ENCODE data around the gene NOB1. TPM values are rescaled to one million over a fixed set of nuclear protein-coding genes. Genes with fewer than 3 reads are reported as not detected.
"Not testable (repeated sequence)": the region's sequence is repeated elsewhere in the genome, so short reads cannot be mapped to it uniquely, and the experiment has no call there.

The NOB1 gene
- total RNA-seq, 1 donor from 2014 or later = 32.2 TPM

DNA sequence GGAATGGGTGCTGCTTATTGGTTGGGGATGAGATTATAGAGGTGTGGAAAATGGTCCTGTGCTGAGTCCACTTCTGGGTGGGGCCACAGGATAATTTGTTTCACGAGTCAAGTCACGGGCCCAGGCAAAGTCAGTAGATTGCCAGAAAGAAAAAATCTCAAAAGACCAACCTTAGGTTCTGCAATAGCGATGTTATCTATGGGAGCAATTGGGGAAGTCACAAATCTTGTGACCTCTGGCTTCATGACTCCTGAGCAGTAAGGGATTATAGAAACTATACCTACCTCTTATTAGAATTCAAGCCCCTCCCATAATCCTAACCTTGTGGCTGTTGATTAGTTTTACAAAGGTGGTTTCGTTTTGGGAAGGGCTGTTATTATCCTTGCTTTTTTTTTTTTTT is 38.8 kb upstream of the NOB1 start:
- TF ChIP-seq, protein P1, sequence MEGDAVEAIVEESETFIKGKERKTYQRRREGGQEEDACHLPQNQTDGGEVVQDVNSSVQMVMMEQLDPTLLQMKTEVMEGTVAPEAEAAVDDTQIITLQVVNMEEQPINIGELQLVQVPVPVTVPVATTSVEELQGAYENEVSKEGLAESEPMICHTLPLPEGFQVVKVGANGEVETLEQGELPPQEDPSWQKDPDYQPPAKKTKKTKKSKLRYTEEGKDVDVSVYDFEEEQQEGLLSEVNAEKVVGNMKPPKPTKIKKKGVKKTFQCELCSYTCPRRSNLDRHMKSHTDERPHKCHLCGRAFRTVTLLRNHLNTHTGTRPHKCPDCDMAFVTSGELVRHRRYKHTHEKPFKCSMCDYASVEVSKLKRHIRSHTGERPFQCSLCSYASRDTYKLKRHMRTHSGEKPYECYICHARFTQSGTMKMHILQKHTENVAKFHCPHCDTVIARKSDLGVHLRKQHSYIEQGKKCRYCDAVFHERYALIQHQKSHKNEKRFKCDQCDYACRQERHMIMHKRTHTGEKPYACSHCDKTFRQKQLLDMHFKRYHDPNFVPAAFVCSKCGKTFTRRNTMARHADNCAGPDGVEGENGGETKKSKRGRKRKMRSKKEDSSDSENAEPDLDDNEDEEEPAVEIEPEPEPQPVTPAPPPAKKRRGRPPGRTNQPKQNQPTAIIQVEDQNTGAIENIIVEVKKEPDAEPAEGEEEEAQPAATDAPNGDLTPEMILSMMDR (conservative IDR thresholded peaks at IDR 0.05; ENCODE audit: low read depth, low read length) = no peak
- no peak for DNase-seq (ENCODE audit: low read depth)

DNA sequence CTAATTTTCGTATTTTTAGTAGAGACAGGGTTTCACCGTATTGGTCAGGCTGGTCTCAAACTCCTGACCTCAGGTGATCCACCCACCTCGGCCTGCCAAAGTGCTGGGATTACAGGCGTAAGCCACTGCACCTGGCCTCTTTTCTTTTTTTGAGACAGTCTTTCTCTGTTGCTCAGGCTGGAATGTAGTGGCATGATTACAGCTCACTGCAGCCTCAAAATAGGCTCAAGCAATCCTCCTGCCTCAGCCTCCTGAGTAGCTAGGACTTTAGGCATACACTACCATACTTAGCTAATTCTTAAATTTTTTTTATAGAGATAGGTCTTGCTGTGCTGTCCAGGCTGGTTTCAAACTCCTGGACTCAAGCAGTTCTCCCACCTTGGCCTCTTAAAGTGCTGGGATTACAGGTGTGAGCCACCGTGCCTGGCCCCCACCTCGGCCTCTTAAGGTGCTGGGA is 36.7 kb upstream of the NOB1 start:
- DNase-seq (ENCODE audit: low read depth); H3K4me3 ChIP-seq (ENCODE audit: low read depth, low read length): not testable (repeated sequence)

More for the DNA sequence above, 38.8 kb upstream of the NOB1 start:
- H3K4me3 ChIP-seq (ENCODE audit: low read depth, low read length) = no peak overlapping the region

DNA sequence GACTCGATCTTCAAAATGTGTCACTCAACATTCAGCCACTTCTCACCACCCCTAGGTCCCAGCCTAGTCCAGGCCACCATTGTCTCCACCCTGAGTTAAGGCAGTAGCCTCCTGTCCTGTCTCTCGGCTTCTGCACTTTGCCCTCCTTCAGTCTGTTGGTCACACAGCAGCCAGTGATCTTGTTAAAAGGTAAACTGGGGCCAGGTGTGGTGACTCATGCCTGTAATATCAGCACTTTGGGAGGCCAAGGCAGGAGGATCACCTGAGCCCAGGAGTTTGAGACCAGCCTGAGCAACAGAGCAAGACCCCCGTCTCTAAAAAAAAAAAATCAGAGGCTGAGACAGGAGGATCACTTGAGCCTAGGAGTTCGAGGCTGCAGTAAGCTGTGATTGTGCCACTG is 33.2 kb upstream of the NOB1 start:
- no peak for DNase-seq (ENCODE audit: low read depth)
- TF ChIP-seq, protein P1 (conservative IDR thresholded peaks at IDR 0.05; ENCODE audit: low read depth, low read length) = no peak
- H3K4me3 ChIP-seq (ENCODE audit: low read depth, low read length) = no peak overlapping the region

DNA sequence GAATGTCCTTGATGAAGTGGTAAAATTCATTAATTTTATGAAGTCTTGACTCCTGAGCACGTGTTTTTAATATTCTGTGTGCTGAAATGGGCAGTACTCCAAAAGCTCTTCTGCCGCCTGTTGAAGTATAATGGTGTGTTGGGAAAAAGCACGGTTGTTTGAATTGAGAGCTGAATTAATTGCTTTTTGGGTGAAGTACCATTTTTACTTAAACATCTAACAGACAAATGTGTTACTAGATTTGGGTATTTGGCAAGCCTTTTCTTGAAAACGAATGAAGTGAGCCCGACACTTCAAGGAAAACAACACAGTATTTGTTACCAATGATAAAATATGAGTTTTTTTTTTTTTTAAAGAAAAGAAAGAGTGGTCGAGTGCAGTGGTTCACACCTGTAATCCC is 29.9 kb upstream of the NOB1 start:
- TF ChIP-seq, protein P1 (conservative IDR thresholded peaks at IDR 0.05; ENCODE audit: low read depth, low read length) = no peak
- DNase-seq (ENCODE audit: low read depth) = no peak
- no peak overlapping the region for H3K4me3 ChIP-seq (ENCODE audit: low read depth, low read length)

- TF ChIP-seq, protein P1 (conservative IDR thresholded peaks at IDR 0.05; ENCODE audit: low read depth, low read length) = no peak
- H3K4me3 ChIP-seq (ENCODE audit: low read depth, low read length) = no peak overlapping the region
- no peak for DNase-seq (ENCODE audit: low read depth)
These were observed 26.4 kb upstream of the NOB1 start for GRCh38 chr16:69781118-69781517.

DNA sequence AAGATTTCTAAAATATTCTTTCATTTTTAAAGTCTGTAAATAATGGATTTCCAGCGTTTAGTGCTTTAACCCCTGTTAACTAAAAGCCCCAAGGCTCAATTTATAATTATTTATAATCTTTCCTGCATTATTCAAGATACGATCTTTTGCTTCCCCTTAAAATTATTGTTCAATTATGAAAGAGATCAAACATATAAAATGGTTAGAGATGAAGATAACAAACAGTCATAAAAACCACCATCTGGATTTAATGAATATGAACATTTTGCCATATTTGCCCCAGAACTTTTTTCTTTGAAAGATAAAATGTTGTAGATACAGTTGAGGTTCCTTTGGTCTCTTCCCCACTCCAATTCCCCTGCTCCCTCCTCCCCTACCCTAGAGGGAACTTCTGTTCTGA is 25.0 kb upstream of the NOB1 start:
- no peak overlapping the region for H3K4me3 ChIP-seq (ENCODE audit: low read depth, low read length)
- no peak for DNase-seq (ENCODE audit: low read depth)
- TF ChIP-seq, protein P1 (conservative IDR thresholded peaks at IDR 0.05; ENCODE audit: low read depth, low read length) = no peak

- TF ChIP-seq, protein P1 (conservative IDR thresholded peaks at IDR 0.05; ENCODE audit: low read depth, low read length) = no peak
- H3K4me3 ChIP-seq (ENCODE audit: low read depth, low read length) = no peak overlapping the region
- no peak for DNase-seq (ENCODE audit: low read depth)
These were observed 20.8 kb upstream of the NOB1 start for GRCh38 chr16:69775563-69775962.

All from epithelial cell of proximal tubule (primary cell).